Measurements from ENCODE around the gene FGD6. TPM values are rescaled to one million over a fixed set of nuclear protein-coding genes. Genes with fewer than 3 reads are reported as not detected.

FGD6 gene
- total RNA-seq, 6 donors from 2014 or later: 14.7 to 36.1 (median 20.2) TPM

GRCh38 chr12:95195122-95195521 lies 22.1 kb downstream of the FGD6 start:
- Histone ChIP-seq H3K27me3 (no peaks in the 10 kb centered on the region), H3K9me3 (no peaks in the 10 kb centered on the region), H3K27ac (no peak overlapping the region), H3K4me3 (no peak overlapping the region), H3K36me3 (no peaks in the 10 kb centered on the region), H3K4me1 (peaks cover 0 to 7% (median under 1%) of the 10 kb centered on the region in 4 donors)
- ATAC-seq (ENCODE audit: low FRiP score in 2 of 2) (no peak), DNase-seq (no peak)
- WGBS, 2 donors: 91 to 92% methylated on average over 3 of the region's 3 CpGs
- TF ChIP-seq POLR2A (IDR thresholded peaks at IDR 0.05) (no peak), POLR2AphosphoS5 (IDR thresholded peaks at IDR 0.05) (no peak), CTCF (IDR thresholded peaks at IDR 0.05) (no peak), EP300 (IDR thresholded peaks at IDR 0.05) (no peak)

GRCh38 chr12:95193139-95193538 lies 24.1 kb downstream of the FGD6 start:
- H3K27me3 ChIP-seq: no peaks in the 10 kb centered on the region
- no peak overlapping the region for H3K4me3 ChIP-seq
- H3K9me3 ChIP-seq: no peaks in the 10 kb centered on the region
- WGBS, 2 donors: 81 to 91% methylated on average over 3 of the region's 3 CpGs
- no peak overlapping the region for H3K27ac ChIP-seq
- TF ChIP-seq EP300 (IDR thresholded peaks at IDR 0.05) (no peak), POLR2AphosphoS5 (IDR thresholded peaks at IDR 0.05) (no peak), CTCF (IDR thresholded peaks at IDR 0.05) (no peak)
- DNase-seq: no peak
- no peak for ATAC-seq (ENCODE audit: low FRiP score in 2 of 2)
- peaks cover 0 to 4% (median 0%) of the 10 kb centered on the region in 4 donors for H3K36me3 ChIP-seq
- H3K4me1 ChIP-seq: peaks cover 0 to 6% (median 0%) of the 10 kb centered on the region in 4 donors

- Histone ChIP-seq H3K4me3 (no peak overlapping the region), H3K27me3 (no peaks in the 10 kb centered on the region), H3K27ac (no peak overlapping the region), H3K36me3 (peaks cover 0 to 4% (median 0%) of the 10 kb centered on the region in 4 donors), H3K9me3 (no peaks in the 10 kb centered on the region), H3K4me1 (peaks cover 0 to 6% (median 0%) of the 10 kb centered on the region in 4 donors)
- ATAC-seq (ENCODE audit: low FRiP score in 2 of 2) (no peak), DNase-seq (no peak)
- TF ChIP-seq POLR2AphosphoS5 (IDR thresholded peaks at IDR 0.05) (no peak), POLR2A (IDR thresholded peaks at IDR 0.05) (no peak), EP300 (IDR thresholded peaks at IDR 0.05) (no peak), CTCF (IDR thresholded peaks at IDR 0.05) (no peak)
Observed at GRCh38 chr12:95192271-95192670, 25.0 kb downstream of the FGD6 start.

DNA sequence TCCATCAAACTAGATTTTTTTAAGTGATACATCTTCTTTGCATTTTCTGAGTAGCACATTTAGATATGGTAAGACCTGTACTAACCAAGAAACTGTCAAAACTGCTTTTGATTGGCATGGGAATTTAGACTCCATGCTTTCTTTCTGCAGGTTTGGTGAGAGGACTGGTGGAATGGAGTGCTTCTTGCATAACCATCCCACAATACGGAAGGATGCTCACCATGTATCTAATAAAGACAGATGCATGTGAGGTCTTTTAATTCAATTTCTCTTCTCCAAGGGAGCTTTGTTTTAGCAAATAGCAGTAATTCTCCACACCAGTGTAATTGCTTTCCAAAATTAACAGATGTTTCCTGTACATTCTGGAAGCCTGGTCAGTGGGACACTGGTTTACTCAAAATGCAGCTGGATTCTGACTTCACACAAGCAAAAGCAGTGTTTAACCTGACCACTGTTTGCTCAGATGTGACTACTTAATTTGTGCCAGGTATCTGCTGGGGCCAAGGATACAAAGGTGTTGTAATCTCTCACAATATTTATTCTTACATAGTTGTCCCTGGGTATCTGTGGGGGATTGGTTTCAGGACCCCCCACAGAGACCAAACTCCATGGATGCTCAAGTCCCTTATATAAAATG lies 26.1 kb downstream of the FGD6 start:
- WGBS, 2 donors: 84 to 85% methylated on average over 1 of the region's 1 CpG
- H3K9me3 ChIP-seq: no peaks in the 10 kb centered on the region
- TF ChIP-seq EP300 (IDR thresholded peaks at IDR 0.05) (no peak), POLR2AphosphoS5 (IDR thresholded peaks at IDR 0.05) (no peak), POLR2A (IDR thresholded peaks at IDR 0.05) (no peak), CTCF (IDR thresholded peaks at IDR 0.05) (no peak)
- peaks cover 0 to 4% (median 0%) of the 10 kb centered on the region in 4 donors for H3K36me3 ChIP-seq
- no peaks in the 10 kb centered on the region for H3K27me3 ChIP-seq
- H3K4me1 ChIP-seq: peaks cover 0 to 6% (median 0%) of the 10 kb centered on the region in 4 donors
- H3K27ac ChIP-seq: no peak overlapping the region
- DNase-seq (no peak), ATAC-seq (ENCODE audit: low FRiP score in 2 of 2) (no peak)
- H3K4me3 ChIP-seq: no peak overlapping the region

GRCh38 chr12:95187865-95188415 lies 29.3 kb downstream of the FGD6 start:
- no peak overlapping the region for H3K4me3 ChIP-seq
- peaks cover 0 to 4% (median 0%) of the 10 kb centered on the region in 4 donors for H3K36me3 ChIP-seq
- no peak overlapping the region for H3K27ac ChIP-seq
- H3K4me1 ChIP-seq: peaks cover 0 to 6% (median 0%) of the 10 kb centered on the region in 4 donors
- TF ChIP-seq CTCF (IDR thresholded peaks at IDR 0.05) (no peak), POLR2A (IDR thresholded peaks at IDR 0.05) (no peak), POLR2AphosphoS5 (IDR thresholded peaks at IDR 0.05) (no peak), EP300 (IDR thresholded peaks at IDR 0.05) (no peak)
- no peak for DNase-seq
- no peaks in the 10 kb centered on the region for H3K27me3 ChIP-seq
- ATAC-seq (ENCODE audit: low FRiP score in 2 of 2): no peak
- no peaks in the 10 kb centered on the region for H3K9me3 ChIP-seq
- 83 to 85% methylated on average over 5 of the region's 5 CpGs for WGBS, 2 donors

Data from upper lobe of left lung (tissue), 6 donors.